ENCODE measurements around the gene LLCFC1. TPM values are rescaled to one million over a fixed set of nuclear protein-coding genes. Genes with fewer than 3 reads are reported as not detected.

Gene LLCFC1
- total RNA-seq, 4 donors from 2014 or later, result not detected

- H3K27ac ChIP-seq (replicated peaks in 1 of 4), result no peak overlapping the region
- DNase-seq (ENCODE audit: extremely low spot score), result no peak
- intact Hi-C loops (cut with DNase I), result no loop called here
- TF ChIP-seq EP300 (IDR thresholded peaks at IDR 0.05) (no peak), CTCF (IDR thresholded peaks at IDR 0.05) (no peak), POLR2A (IDR thresholded peaks at IDR 0.05; ENCODE audit: low read depth) (no peak), POLR2AphosphoS5 (IDR thresholded peaks at IDR 0.05) (no peak)
- H3K9me3 ChIP-seq, result no peaks in the 10 kb centered on the region
- no peaks in the 10 kb centered on the region for H3K36me3 ChIP-seq
- no peaks in the 10 kb centered on the region for H3K4me1 ChIP-seq
- peaks cover 0 to 48% (median 0%) of the 10 kb centered on the region in 4 donors for H3K27me3 ChIP-seq
- H3K4me3 ChIP-seq, result no peak overlapping the region
- 73% methylated on average over 5 of the region's 5 CpGs for WGBS
Observed at GRCh38 chr7:142892951-142893350, 46.3 kb upstream of the LLCFC1 start.

- 59% methylated on average over 11 of the region's 12 CpGs for WGBS
- TF ChIP-seq CTCF (IDR thresholded peaks at IDR 0.05) (no peak), EP300 (IDR thresholded peaks at IDR 0.05) (no peak), POLR2AphosphoS5 (IDR thresholded peaks at IDR 0.05) (no peak), POLR2A (IDR thresholded peaks at IDR 0.05; ENCODE audit: low read depth) (no peak)
- H3K9me3 ChIP-seq, result no peaks in the 10 kb centered on the region
- no peak for DNase-seq (ENCODE audit: extremely low spot score)
- H3K27me3 ChIP-seq, result peaks cover 0 to 36% (median 0%) of the 10 kb centered on the region in 4 donors
- H3K4me3 ChIP-seq, result no peak overlapping the region
- no peak overlapping the region for H3K27ac ChIP-seq (replicated peaks in 1 of 4)
- no peaks in the 10 kb centered on the region for H3K36me3 ChIP-seq
- H3K4me1 ChIP-seq, result no peaks in the 10 kb centered on the region
- intact Hi-C loops (cut with DNase I), result no loop called here
Observed at GRCh38 chr7:142894112-142894984, 44.9 kb upstream of the LLCFC1 start.

- H3K27me3 ChIP-seq, result peaks cover 0 to 36% (median 0%) of the 10 kb centered on the region in 4 donors
- H3K27ac ChIP-seq (replicated peaks in 1 of 4), result no peak overlapping the region
- H3K36me3 ChIP-seq, result no peaks in the 10 kb centered on the region
- H3K4me3 ChIP-seq, result no peak overlapping the region
- no peaks in the 10 kb centered on the region for H3K4me1 ChIP-seq
- no peak for DNase-seq (ENCODE audit: extremely low spot score)
- intact Hi-C loops (cut with DNase I), result no loop called here
- no peak for TF ChIP-seq CTCF (IDR thresholded peaks at IDR 0.05)
- TF ChIP-seq EP300 (IDR thresholded peaks at IDR 0.05), result no peak
- no peak for TF ChIP-seq POLR2A (IDR thresholded peaks at IDR 0.05; ENCODE audit: low read depth)
- TF ChIP-seq POLR2AphosphoS5 (IDR thresholded peaks at IDR 0.05), result no peak
- WGBS, result 49% methylated on average over 5 of the region's 6 CpGs
- no peaks in the 10 kb centered on the region for H3K9me3 ChIP-seq
Observed at GRCh38 chr7:142894985-142895593, 44.2 kb upstream of the LLCFC1 start.

- intact Hi-C loops (cut with DNase I), result no loop called here
- no peak overlapping the region for H3K27ac ChIP-seq (replicated peaks in 1 of 4)
- H3K9me3 ChIP-seq, result no peaks in the 10 kb centered on the region
- no peaks in the 10 kb centered on the region for H3K4me1 ChIP-seq
- H3K36me3 ChIP-seq, result no peaks in the 10 kb centered on the region
- TF ChIP-seq POLR2AphosphoS5 (IDR thresholded peaks at IDR 0.05) (no peak), EP300 (IDR thresholded peaks at IDR 0.05) (no peak), CTCF (IDR thresholded peaks at IDR 0.05) (no peak), POLR2A (IDR thresholded peaks at IDR 0.05; ENCODE audit: low read depth) (no peak)
- H3K4me3 ChIP-seq, result no peak overlapping the region
- no peak for DNase-seq (ENCODE audit: extremely low spot score)
- WGBS, result 80% methylated on average over 3 of the region's 3 CpGs
- peaks cover 0 to 32% (median 0%) of the 10 kb centered on the region in 4 donors for H3K27me3 ChIP-seq
Observed at GRCh38 chr7:142896151-142896550, 43.1 kb upstream of the LLCFC1 start.

Measured in esophagus muscularis mucosa (tissue), 4 donors.